Endodermal cell (in vitro differentiated cells): Measurements from ENCODE around the gene CNTNAP5. TPM values are rescaled to one million over a fixed set of nuclear protein-coding genes. Genes with fewer than 3 reads are reported as not detected.

ENCODE experiments used
- DNase-seq: peaks from one replicate; pipeline ENCODE4 v3.0.0-alpha.2; 2017
- H3K27ac ChIP-seq: 2 replicates; pipeline ENCODE4 v1.5.1; 2013; ENCODE audit warnings: mild to moderate bottlenecking, low read depth, low read length, moderate library complexity
- H3K27me3 ChIP-seq: 2 replicates; pipeline ENCODE4 v1.6.1; 2013; ENCODE audit warnings: mild to moderate bottlenecking, low read length, moderate library complexity; ENCODE audit not compliant: insufficient read depth, control insufficient read depth, poor library complexity, severe bottlenecking
- H3K36me3 ChIP-seq: 2 replicates; pipeline ENCODE4 v1.7.0; 2013; ENCODE audit warnings: mild to moderate bottlenecking, low read length, moderate library complexity; ENCODE audit not compliant: control insufficient read depth, insufficient read depth
- H3K4me1 ChIP-seq: one replicate; pipeline ENCODE4 v1.7.0; 2013; ENCODE audit warnings: low read length; ENCODE audit not compliant: control insufficient read depth, insufficient read depth
- H3K4me3 ChIP-seq: 2 replicates; pipeline ENCODE4 v1.5.1; 2013; ENCODE audit warnings: mild to moderate bottlenecking, low read length, moderate library complexity
- H3K9ac ChIP-seq: 2 replicates; pipeline ENCODE4 v1.6.1; 2013; ENCODE audit warnings: mild to moderate bottlenecking, low read length, moderate library complexity; ENCODE audit not compliant: poor library complexity, severe bottlenecking; ENCODE audit errors: extremely low read depth
- H3K9me3 ChIP-seq: 2 replicates; pipeline ENCODE4 v1.6.1; 2013; ENCODE audit warnings: mild to moderate bottlenecking, low read length, moderate library complexity; ENCODE audit not compliant: control insufficient read depth
- H3K27ac Mint-ChIP-seq: 2 replicates; pipeline ENCODE4 v1.8.0; 2020; ENCODE audit warnings: mixed read lengths
- H3K27me3 Mint-ChIP-seq: 2 replicates; pipeline ENCODE4 v1.8.0; 2021; ENCODE audit warnings: mild to moderate bottlenecking, mixed read lengths; ENCODE audit not compliant: insufficient read depth
- H3K36me3 Mint-ChIP-seq: 2 replicates; pipeline ENCODE4 v1.8.0; 2020; ENCODE audit warnings: low read depth, mixed read lengths
- H3K4me1 Mint-ChIP-seq: 2 replicates; pipeline ENCODE4 v1.8.0; 2020; ENCODE audit warnings: mixed read lengths
- H3K4me3 Mint-ChIP-seq: 2 replicates; pipeline ENCODE4 v1.8.0; 2020; ENCODE audit warnings: mild to moderate bottlenecking, moderate library complexity, mixed read lengths
- H3K9me3 Mint-ChIP-seq: 2 replicates; pipeline ENCODE4 v1.8.0; 2020; ENCODE audit warnings: mild to moderate bottlenecking, mixed read lengths
- WGBS, 2 experiments: methylation state at CpG; one replicate each; pipeline versions ENCODE4 v1.1.5 to v1.1.7; 2013; ENCODE audit warnings: missing lambda C conversion rate in 2 of 2, mixed read lengths in 1 of 2; ENCODE audit not compliant: insufficient coverage in 1 of 2, insufficient read length in 1 of 2; 5-methylcytosine and 5-hydroxymethylcytosine counted together
- total RNA-seq, 2 donors: library from RNA; stranded (reverse); fragmentation: NEBNext Ultra II Directional in 1 of 2; extraction: Animal tissue kit (Norgen Biotek cat#: 25700) in 1 of 2; gene quantifications; 2 replicates in 1 of 2; 3 replicates in 1 of 2; pipeline ENCODE4 v1.2.1, GENCODE V29; 2021
- TF ChIP-seq, protein P1 (sequence below): fragments of 200-600 bp; sonication (generic); conservative IDR thresholded peaks from 2 replicates; pipeline ENCODE4 v1.5.0; 2021; ENCODE audit warnings: antibody characterized with exemption, mild to moderate bottlenecking

Gene CNTNAP5
- total RNA-seq, 2 donors from 2014 or later, result 0.70 to 4.4 TPM

DNA sequence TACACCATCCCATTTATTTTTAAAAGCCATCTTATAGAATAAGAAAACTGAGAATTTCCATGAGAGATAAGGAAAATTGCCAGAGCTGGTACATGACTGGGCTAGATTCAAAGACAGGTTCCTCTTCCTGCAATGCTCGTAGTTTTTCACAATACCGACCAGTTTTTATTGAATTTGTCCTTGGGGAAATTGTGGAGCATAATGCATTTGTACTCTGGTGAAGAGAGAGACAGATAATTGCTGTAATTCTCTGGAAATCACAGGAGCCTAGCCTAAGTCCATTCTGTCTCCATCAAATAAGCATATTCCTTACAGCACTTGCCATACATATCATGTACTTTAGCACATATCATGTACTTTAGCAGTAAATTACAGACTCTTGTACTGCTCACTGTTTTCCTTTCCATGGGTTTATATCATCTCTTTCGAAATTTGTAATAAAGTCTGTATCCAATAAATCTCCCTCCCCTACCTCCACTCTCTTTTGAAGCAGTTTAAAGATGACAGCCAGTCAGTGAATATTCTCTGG lies 355.2 kb downstream of the CNTNAP5 start:
- H3K27ac ChIP-seq, result no peak overlapping the region
- 92 to 94% methylated on average over 2 to 3 of the region's 3 CpGs for WGBS, 2 experiments
- H3K36me3 ChIP-seq, result no peaks in the 10 kb centered on the region
- Mint-ChIP-seq H3K36me3 (no peaks in the 10 kb centered on the region), H3K9me3 (no peaks in the 10 kb centered on the region), H3K27me3 (no peaks in the 10 kb centered on the region), H3K4me3 (no peak overlapping the region), H3K4me1 (no peaks in the 10 kb centered on the region), H3K27ac (no peak overlapping the region)
- H3K4me1 ChIP-seq, result no peaks in the 10 kb centered on the region
- H3K27me3 ChIP-seq, result no peaks in the 10 kb centered on the region
- H3K9ac ChIP-seq, result no peak overlapping the region
- no peak overlapping the region for H3K4me3 ChIP-seq
- DNase-seq, result no peak
- H3K9me3 ChIP-seq, result peaks cover 6% of the 10 kb centered on the region
- TF ChIP-seq, protein P1, sequence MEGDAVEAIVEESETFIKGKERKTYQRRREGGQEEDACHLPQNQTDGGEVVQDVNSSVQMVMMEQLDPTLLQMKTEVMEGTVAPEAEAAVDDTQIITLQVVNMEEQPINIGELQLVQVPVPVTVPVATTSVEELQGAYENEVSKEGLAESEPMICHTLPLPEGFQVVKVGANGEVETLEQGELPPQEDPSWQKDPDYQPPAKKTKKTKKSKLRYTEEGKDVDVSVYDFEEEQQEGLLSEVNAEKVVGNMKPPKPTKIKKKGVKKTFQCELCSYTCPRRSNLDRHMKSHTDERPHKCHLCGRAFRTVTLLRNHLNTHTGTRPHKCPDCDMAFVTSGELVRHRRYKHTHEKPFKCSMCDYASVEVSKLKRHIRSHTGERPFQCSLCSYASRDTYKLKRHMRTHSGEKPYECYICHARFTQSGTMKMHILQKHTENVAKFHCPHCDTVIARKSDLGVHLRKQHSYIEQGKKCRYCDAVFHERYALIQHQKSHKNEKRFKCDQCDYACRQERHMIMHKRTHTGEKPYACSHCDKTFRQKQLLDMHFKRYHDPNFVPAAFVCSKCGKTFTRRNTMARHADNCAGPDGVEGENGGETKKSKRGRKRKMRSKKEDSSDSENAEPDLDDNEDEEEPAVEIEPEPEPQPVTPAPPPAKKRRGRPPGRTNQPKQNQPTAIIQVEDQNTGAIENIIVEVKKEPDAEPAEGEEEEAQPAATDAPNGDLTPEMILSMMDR, result no peak

GRCh38 chr2:124382067-124382618 lies 357.1 kb downstream of the CNTNAP5 start:
- DNase-seq, result no peak
- Histone ChIP-seq H3K4me3 (no peak overlapping the region), H3K36me3 (no peaks in the 10 kb centered on the region), H3K4me1 (no peaks in the 10 kb centered on the region), H3K9me3 (peaks cover 6% of the 10 kb centered on the region), H3K9ac (no peak overlapping the region), H3K27me3 (no peaks in the 10 kb centered on the region), H3K27ac (no peak overlapping the region)
- H3K4me3 Mint-ChIP-seq, result no peak overlapping the region
- H3K4me1 Mint-ChIP-seq, result no peaks in the 10 kb centered on the region
- TF ChIP-seq, protein P1, result no peak
- no peaks in the 10 kb centered on the region for H3K9me3 Mint-ChIP-seq
- no peaks in the 10 kb centered on the region for H3K36me3 Mint-ChIP-seq
- WGBS, 2 experiments, result 91% methylated on average over 1 of the region's 1 CpG; no CpG with 5 or more reads in 1 of the 2 experiments
- no peaks in the 10 kb centered on the region for H3K27me3 Mint-ChIP-seq
- H3K27ac Mint-ChIP-seq, result no peak overlapping the region

GRCh38 chr2:124395961-124396360 lies 370.9 kb downstream of the CNTNAP5 start:
- TF ChIP-seq, protein P1, result no peak
- no peaks in the 10 kb centered on the region for H3K27me3 ChIP-seq
- H3K27ac ChIP-seq, result no peak overlapping the region
- Mint-ChIP-seq H3K27me3 (no peaks in the 10 kb centered on the region), H3K36me3 (no peaks in the 10 kb centered on the region), H3K27ac (no peak overlapping the region), H3K4me1 (no peaks in the 10 kb centered on the region), H3K4me3 (no peak overlapping the region), H3K9me3 (no peaks in the 10 kb centered on the region)
- no peaks in the 10 kb centered on the region for H3K4me1 ChIP-seq
- no peak overlapping the region for H3K9ac ChIP-seq
- H3K4me3 ChIP-seq, result no peak overlapping the region
- WGBS, 2 experiments, result 66 to 100% methylated on average over 1 to 3 of the region's 3 CpGs
- H3K36me3 ChIP-seq, result no peaks in the 10 kb centered on the region
- no peak for DNase-seq
- H3K9me3 ChIP-seq, result no peaks in the 10 kb centered on the region
